Thymus (tissue), 11 donors: ENCODE measurements around the gene RPS6KA5. TPM values are rescaled to one million over a fixed set of nuclear protein-coding genes. Genes with fewer than 3 reads are reported as not detected.

Experiments
- DNase-seq, 9 donors: peaks; one replicate each; pipeline ENCODE4 v3.0.0-alpha.2; 2013; ENCODE audit warnings: low spot score in 9 of 9, low read depth in 6 of 9, missing footprints in 1 of 9
- H3K27ac ChIP-seq, 2 donors: one replicate each; pipeline ENCODE4 v1.5.1; 2013; ENCODE audit warnings: control low read depth in 1 of 2, low read depth in 1 of 2, low read length in 1 of 2, mild to moderate bottlenecking in 1 of 2, moderate library complexity in 1 of 2
- H3K27me3 ChIP-seq, 2 donors: one replicate each; pipeline ENCODE4 v1.5.1; 2013; ENCODE audit warnings: low read length in 1 of 2; ENCODE audit not compliant: control insufficient read depth in 2 of 2, insufficient read depth in 1 of 2
- H3K36me3 ChIP-seq, 2 donors: one replicate each; pipeline ENCODE4 v1.5.1; 2013; ENCODE audit warnings: low read length in 1 of 2, mild to moderate bottlenecking in 1 of 2, moderate library complexity in 1 of 2; ENCODE audit not compliant: control insufficient read depth in 2 of 2, insufficient read depth in 2 of 2
- H3K4me1 ChIP-seq, 2 donors: one replicate each; pipeline ENCODE4 v1.5.1; 2013; ENCODE audit warnings: low read length in 2 of 2; ENCODE audit not compliant: control insufficient read depth in 2 of 2, insufficient read depth in 2 of 2
- H3K4me3 ChIP-seq, 2 donors: one replicate each; pipeline ENCODE4 v1.5.1; 2013; ENCODE audit warnings: low read length in 2 of 2, control low read depth in 1 of 2, mild to moderate bottlenecking in 1 of 2
- H3K9me3 ChIP-seq, 2 donors: one replicate each; pipeline ENCODE4 v1.5.1; 2013; ENCODE audit warnings: low read length in 1 of 2, mild to moderate bottlenecking in 1 of 2; ENCODE audit not compliant: control insufficient read depth in 2 of 2, insufficient read depth in 1 of 2
- WGBS: extraction: QIAGEN DNeasy Blood & Tissue Kit; methylation state at CpG from one replicate; pipeline ENCODE4 v1.1.7; 2013; 5-methylcytosine and 5-hydroxymethylcytosine counted together
- polyA plus RNA-seq: library from polyadenylated mRNA; stranded (reverse); fragments of 200-250 nt; gene quantifications from one replicate; pipeline ENCODE4 v1.2.3, GENCODE V29; 2013
- total RNA-seq: library from RNA; stranded (reverse); fragments of 120-200 nt; gene quantifications from one replicate; pipeline ENCODE4 v1.2.4, GENCODE V29; 2013
- donor health status: healthy.

RPS6KA5 gene
- total and polyA plus RNA-seq, 2 donors, result 4.0 to 5.1 TPM

- H3K9me3 ChIP-seq, result no peaks in the 10 kb centered on the region
- no peaks in the 10 kb centered on the region for H3K36me3 ChIP-seq
- H3K27ac ChIP-seq, result no peak overlapping the region
- no peaks in the 10 kb centered on the region for H3K27me3 ChIP-seq
- H3K4me3 ChIP-seq, result no peak overlapping the region
- DNase-seq, result no peak
- H3K4me1 ChIP-seq, result peaks cover 0 to 2% of the 10 kb centered on the region in 2 donors
- WGBS, result 96% methylated on average over 21 of the region's 21 CpGs
These were observed 254.5 kb downstream of the RPS6KA5 start for GRCh38 chr14:90805662-90806540.

GRCh38 chr14:90805084-90805391 lies 255.4 kb downstream of the RPS6KA5 start:
- H3K4me3 ChIP-seq, result no peak overlapping the region
- H3K27me3 ChIP-seq, result no peaks in the 10 kb centered on the region
- WGBS, result 97% methylated on average over 13 of the region's 13 CpGs
- no peak for DNase-seq
- H3K36me3 ChIP-seq, result no peaks in the 10 kb centered on the region
- H3K9me3 ChIP-seq, result no peaks in the 10 kb centered on the region
- H3K4me1 ChIP-seq, result peaks cover 0 to 2% of the 10 kb centered on the region in 2 donors
- no peak overlapping the region for H3K27ac ChIP-seq

- 94% methylated on average over 18 of the region's 18 CpGs for WGBS
- DNase-seq, result no peak
- Histone ChIP-seq H3K4me1 (peaks cover 0 to 2% of the 10 kb centered on the region in 2 donors), H3K9me3 (no peaks in the 10 kb centered on the region), H3K27me3 (no peaks in the 10 kb centered on the region), H3K4me3 (no peak overlapping the region), H3K27ac (no peak overlapping the region), H3K36me3 (no peaks in the 10 kb centered on the region)
These were observed 256.0 kb downstream of the RPS6KA5 start for GRCh38 chr14:90804292-90805083.

- 99% methylated on average over 2 of the region's 2 CpGs for WGBS
- H3K4me1 ChIP-seq, result peaks cover 0 to 2% of the 10 kb centered on the region in 2 donors
- no peak overlapping the region for H3K27ac ChIP-seq
- H3K4me3 ChIP-seq, result no peak overlapping the region
- no peak for DNase-seq
- no peaks in the 10 kb centered on the region for H3K36me3 ChIP-seq
- H3K27me3 ChIP-seq, result no peaks in the 10 kb centered on the region
- H3K9me3 ChIP-seq, result no peaks in the 10 kb centered on the region
These were observed 257.2 kb downstream of the RPS6KA5 start for GRCh38 chr14:90803249-90803648.

- WGBS, result 97% methylated on average over 5 of the region's 5 CpGs
- H3K27ac ChIP-seq, result no peak overlapping the region
- no peaks in the 10 kb centered on the region for H3K9me3 ChIP-seq
- no peak overlapping the region for H3K4me3 ChIP-seq
- H3K36me3 ChIP-seq, result no peaks in the 10 kb centered on the region
- no peak for DNase-seq
- peaks cover 0 to 2% of the 10 kb centered on the region in 2 donors for H3K4me1 ChIP-seq
- H3K27me3 ChIP-seq, result no peaks in the 10 kb centered on the region
These were observed 261.0 kb downstream of the RPS6KA5 start for GRCh38 chr14:90799420-90799819.

- no peak overlapping the region for H3K27ac ChIP-seq
- WGBS, result 96% methylated on average over 13 of the region's 13 CpGs
- peaks cover 0 to 2% of the 10 kb centered on the region in 2 donors for H3K4me1 ChIP-seq
These were observed 262.5 kb downstream of the RPS6KA5 start for GRCh38 chr14:90797919-90798318.

More at GRCh38 chr14:90797919-90798318, 262.5 kb downstream of the RPS6KA5 start:
- DNase-seq, result no peak
- no peak overlapping the region for H3K4me3 ChIP-seq
- H3K36me3 ChIP-seq, result no peaks in the 10 kb centered on the region
- H3K9me3 ChIP-seq, result no peaks in the 10 kb centered on the region
- no peaks in the 10 kb centered on the region for H3K27me3 ChIP-seq

Other genes with a start within 250 kb of the RPS6KA5 start
- 3.2 TPM for gene TTC7B, start 244.2 kb downstream of the RPS6KA5 start, total RNA-seq
- gene TTC7B, start 244.2 kb downstream of the RPS6KA5 start, polyA plus RNA-seq, result 5.6 TPM
- gene DGLUCY, start 53.4 kb upstream of the RPS6KA5 start, total RNA-seq, result 36.5 TPM
- 37.6 TPM for gene DGLUCY, start 53.4 kb upstream of the RPS6KA5 start, polyA plus RNA-seq
- 1.4 TPM for gene GPR68, start 184.1 kb upstream of the RPS6KA5 start, total RNA-seq
- 3.6 TPM for gene GPR68, start 184.1 kb upstream of the RPS6KA5 start, polyA plus RNA-seq